Measurements from ENCODE around the gene OBSCN.

- TF ChIP-seq POLR2A (IDR thresholded peaks at IDR 0.05; ENCODE audit: low read depth, low read length): no peak
- no peak for TF ChIP-seq POLR2AphosphoS5 (IDR thresholded peaks at IDR 0.05; ENCODE audit: low read depth, low read length)
- TF ChIP-seq TAF1 (IDR thresholded peaks at IDR 0.05; ENCODE audit: low read depth, low read length): no peak
Observed at GRCh38 chr1:228214921-228215662, 7.2 kb downstream of the OBSCN start.

Data from GM12891 (cell line).